HUES48 (cell line): Measurements from ENCODE around the gene MYH9.
"Not testable (repeated sequence)": the region's sequence is repeated elsewhere in the genome, so short reads cannot be mapped to it uniquely, and the experiment has no call there.

Experiments
- H3K27ac ChIP-seq: one replicate; pipeline ENCODE4 v1.7.0; 2013; ENCODE audit warnings: low read depth, low read length, inconsistent platforms
- H3K27me3 ChIP-seq: 2 replicates; pipeline ENCODE4 v1.6.1; 2013; ENCODE audit warnings: mild to moderate bottlenecking, low read length; ENCODE audit not compliant: control insufficient read depth, insufficient read depth
- H3K36me3 ChIP-seq: 2 replicates; pipeline ENCODE4 v1.6.1; 2013; ENCODE audit warnings: low read length; ENCODE audit not compliant: control insufficient read depth, insufficient read depth
- H3K4me1 ChIP-seq: 2 replicates; pipeline ENCODE4 v1.6.1; 2013; ENCODE audit warnings: mild to moderate bottlenecking, low read length; ENCODE audit not compliant: control insufficient read depth, insufficient read depth
- H3K4me3 ChIP-seq: 2 replicates; pipeline ENCODE4 v1.5.1; 2013; ENCODE audit warnings: mild to moderate bottlenecking, low read depth, low read length
- H3K9ac ChIP-seq: 2 replicates; pipeline ENCODE4 v1.6.1; 2013; ENCODE audit warnings: mild to moderate bottlenecking, low read depth, low read length, moderate library complexity
- H3K9me3 ChIP-seq: 2 replicates; pipeline ENCODE4 v1.6.1; 2013; ENCODE audit warnings: low read length; ENCODE audit not compliant: control insufficient read depth, insufficient read depth

Gene MYH9

DNA sequence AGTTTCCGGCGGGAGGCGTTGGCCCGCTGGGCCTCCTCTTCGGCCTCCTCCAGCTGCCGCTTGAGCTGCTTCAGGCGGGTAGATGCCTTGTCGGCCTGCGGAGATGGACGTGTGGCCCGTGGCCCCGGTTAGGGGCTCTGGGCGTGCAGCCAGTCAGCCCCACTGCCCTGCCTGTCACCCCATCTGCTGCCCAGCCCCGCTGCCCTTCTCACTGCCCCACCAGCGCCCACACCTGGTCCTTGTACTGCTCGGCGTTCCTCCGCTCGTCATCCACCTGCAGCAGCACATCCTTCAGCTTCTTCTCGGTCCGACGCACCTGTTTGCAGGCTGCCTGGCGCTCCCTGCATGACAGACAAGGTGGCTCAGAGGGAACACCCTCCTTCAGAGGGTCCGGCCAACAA, 103.6 kb downstream of the MYH9 start:
- peaks cover 81% of the 10 kb centered on the region for H3K36me3 ChIP-seq
- H3K27ac ChIP-seq = no peak overlapping the region
- H3K9ac ChIP-seq = no peak overlapping the region

DNA sequence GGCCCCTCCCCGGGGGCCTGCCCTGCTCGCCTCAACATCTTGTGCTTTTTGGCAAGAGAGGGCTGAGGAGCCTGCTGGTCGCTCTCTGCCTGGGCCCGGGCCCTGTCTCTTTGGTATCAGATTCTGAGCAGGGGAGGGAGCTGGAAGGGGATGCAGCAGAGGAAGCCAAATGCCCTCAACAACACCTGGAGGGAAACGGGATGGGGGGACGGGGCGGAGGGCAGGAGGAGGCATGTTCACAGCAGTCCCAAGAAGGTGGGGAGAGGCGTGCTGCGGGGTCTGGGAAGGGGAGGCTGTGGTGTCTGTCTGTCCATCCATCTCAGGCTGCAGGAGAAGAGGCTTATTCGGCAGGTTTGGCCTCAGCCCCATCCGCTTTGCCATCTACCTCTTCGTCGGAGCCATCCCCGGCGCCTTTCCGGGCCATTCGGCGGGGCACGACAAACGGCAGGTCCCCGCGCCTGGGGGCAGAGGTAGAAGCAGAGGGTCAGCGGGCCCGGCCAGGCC, 105.4 kb downstream of the MYH9 start:
- no peak overlapping the region for H3K27ac ChIP-seq
- H3K9ac ChIP-seq = no peak overlapping the region
- H3K9me3 ChIP-seq = no peaks in the 10 kb centered on the region
- no peak overlapping the region for H3K4me3 ChIP-seq
- peaks cover 65% of the 10 kb centered on the region for H3K36me3 ChIP-seq
- no peaks in the 10 kb centered on the region for H3K27me3 ChIP-seq
- H3K4me1 ChIP-seq = peaks cover 5% of the 10 kb centered on the region; the same call in 1 of the 2 replicates

More for the DNA sequence above, 103.6 kb downstream of the MYH9 start:
- Histone ChIP-seq H3K4me3 (no peak overlapping the region), H3K4me1 (peaks cover 4% of the 10 kb centered on the region; the same call in 1 of the 2 replicates), H3K27me3 (no peaks in the 10 kb centered on the region), H3K9me3 (no peaks in the 10 kb centered on the region)

DNA sequence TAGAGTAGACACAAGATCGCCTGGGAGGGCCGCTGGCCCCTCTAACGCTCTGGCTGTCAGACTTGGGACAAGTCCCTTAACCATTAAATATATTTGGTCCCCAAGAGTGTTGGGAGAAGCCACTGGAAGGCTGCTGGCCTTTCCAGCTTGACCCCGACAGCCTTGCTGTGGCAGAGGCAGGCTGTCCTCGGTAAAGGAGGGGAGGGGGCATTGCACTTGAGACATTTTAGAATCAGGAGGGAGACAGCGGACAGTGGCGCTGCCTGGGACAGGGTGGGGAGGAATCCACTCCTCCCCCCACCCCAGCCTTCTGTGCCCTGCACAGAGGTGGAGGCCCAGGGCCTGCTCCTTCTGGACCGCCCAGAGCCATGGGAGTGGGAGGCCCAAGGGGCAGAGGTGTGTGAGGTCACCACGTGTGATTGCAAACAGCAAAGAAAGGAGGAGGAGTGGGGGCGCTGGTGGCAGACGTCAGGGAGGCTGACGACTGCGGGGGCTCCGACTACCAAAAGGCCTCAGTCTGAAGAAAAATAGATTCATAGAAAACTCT, 105.9 kb downstream of the MYH9 start:
- Histone ChIP-seq H3K4me1 (peaks cover 7% of the 10 kb centered on the region; the same call in 1 of the 2 replicates), H3K27me3 (no peaks in the 10 kb centered on the region), H3K4me3 (no peak overlapping the region), H3K27ac (no peak overlapping the region), H3K36me3 (peaks cover 61% of the 10 kb centered on the region), H3K9me3 (no peaks in the 10 kb centered on the region), H3K9ac (no peak overlapping the region)

DNA sequence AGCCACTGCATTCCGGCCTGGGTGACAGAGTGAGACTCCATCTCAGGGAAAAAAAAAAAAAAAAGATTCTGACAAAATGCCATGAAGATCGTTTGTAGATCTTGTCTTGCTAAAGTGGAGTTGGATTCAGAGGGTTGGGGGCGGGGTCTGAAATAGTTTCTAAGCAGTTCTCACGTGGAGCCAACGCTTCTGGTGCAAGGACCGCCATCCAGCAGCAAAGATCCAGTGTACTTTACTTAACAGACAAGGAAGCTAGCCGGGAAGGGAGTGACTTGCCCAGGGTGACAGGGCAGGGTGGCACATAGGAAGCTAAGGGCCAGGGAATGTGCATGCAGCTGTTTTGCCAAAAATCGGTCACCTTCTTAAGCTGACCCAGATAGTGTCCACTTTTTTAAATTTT, 107.4 kb downstream of the MYH9 start:
- Histone ChIP-seq H3K27ac (no peak overlapping the region), H3K4me1 (peaks cover 4% of the 10 kb centered on the region; the same call in 1 of the 2 replicates), H3K36me3 (peaks cover 47% of the 10 kb centered on the region), H3K9me3 (no peaks in the 10 kb centered on the region), H3K27me3 (no peaks in the 10 kb centered on the region), H3K9ac (no peak overlapping the region), H3K4me3 (no peak overlapping the region)

DNA sequence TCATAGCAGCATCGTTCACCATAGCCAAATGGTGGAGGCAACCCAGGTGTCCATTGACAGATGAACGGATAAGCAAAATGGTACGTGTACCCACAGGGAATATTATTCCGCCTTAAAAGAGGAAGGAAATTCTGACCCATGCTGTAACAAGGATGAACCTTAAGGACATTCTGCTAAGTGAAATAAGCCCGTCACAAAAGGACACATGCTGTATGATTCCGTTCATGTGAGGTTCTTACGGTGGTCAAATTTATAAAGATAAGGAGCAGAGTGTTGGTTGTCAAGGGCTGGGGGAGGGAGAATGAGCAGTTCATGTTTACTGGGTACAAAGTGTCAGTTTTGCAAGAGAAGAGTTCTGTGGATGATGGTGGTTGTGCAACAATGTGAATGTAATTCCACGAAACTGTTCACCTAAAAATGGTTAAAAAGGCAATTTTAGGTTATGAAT, 108.5 kb downstream of the MYH9 start:
- no peak overlapping the region for H3K4me3 ChIP-seq
- no peaks in the 10 kb centered on the region for H3K9me3 ChIP-seq
- peaks cover 4% of the 10 kb centered on the region; the same call in 1 of the 2 replicates for H3K4me1 ChIP-seq
- H3K9ac ChIP-seq = no peak overlapping the region
- no peak overlapping the region for H3K27ac ChIP-seq
- H3K27me3 ChIP-seq = no peaks in the 10 kb centered on the region
- H3K36me3 ChIP-seq = peaks cover 36% of the 10 kb centered on the region

DNA sequence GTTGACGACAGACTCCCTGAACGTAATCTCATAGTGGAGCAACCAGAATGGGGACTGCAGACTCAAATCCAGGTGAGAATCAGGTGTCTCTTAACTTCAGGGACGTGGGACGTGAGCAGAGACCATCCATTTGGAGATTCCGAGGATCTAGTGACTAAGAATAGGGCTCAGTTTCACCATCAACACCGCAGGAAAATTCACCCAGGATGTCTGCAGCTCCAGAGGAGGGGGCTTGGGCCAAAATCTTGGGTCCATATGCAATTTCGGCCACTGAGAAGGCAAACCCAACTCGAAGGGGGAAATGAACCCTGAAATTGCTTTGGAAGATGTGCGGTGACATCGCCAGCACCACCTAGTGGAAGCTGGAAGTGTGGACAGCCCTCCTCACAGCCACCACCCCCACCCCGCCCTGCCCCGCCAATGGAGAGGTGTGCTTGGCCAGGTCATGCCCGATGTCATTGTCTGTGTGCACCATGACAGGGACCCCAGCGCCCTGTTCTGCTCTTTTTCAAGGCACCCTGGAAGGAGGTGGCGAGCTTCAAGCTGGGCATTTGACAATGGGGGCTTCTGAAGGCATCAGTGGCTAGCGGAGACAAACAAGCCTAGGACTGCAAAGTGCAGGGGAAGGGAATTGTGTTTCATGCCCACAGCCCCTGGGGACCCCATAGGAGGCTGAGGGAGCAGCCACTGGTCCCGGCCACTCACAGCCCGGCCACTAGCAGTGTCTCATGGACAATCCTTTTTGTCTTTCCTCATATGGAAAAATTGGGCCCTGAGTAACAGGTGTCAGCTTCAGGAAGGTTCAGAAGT, 110.1 kb downstream of the MYH9 start:
- Histone ChIP-seq H3K4me1 (peaks cover 4% of the 10 kb centered on the region; the same call in 1 of the 2 replicates), H3K27me3 (no peaks in the 10 kb centered on the region), H3K4me3 (no peak overlapping the region), H3K9ac (no peak overlapping the region), H3K9me3 (no peaks in the 10 kb centered on the region), H3K27ac (peak overlapping the region; percentile 27), H3K36me3 (peaks cover 21% of the 10 kb centered on the region)

DNA sequence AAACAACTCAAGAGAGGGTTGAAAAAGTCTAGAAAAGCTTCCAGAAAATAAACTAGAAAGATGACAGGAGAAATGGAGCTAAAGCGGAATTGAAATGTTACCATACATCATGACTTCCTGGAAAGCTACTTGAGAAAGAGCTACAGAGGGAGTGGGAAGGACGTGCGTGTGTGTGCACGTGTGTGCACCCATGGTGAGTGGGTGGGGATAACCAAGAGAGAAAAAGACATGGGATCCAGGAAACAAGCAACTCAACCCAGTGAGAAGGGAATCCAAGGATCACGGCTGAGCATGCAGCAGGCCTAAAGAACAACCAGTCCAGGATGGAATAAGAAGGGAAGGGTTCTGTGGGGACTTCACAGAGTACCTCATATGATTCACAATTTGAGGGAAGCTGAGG, 113.2 kb downstream of the MYH9 start:
- no peaks in the 10 kb centered on the region for H3K36me3 ChIP-seq
- H3K4me1 ChIP-seq = peaks cover 4% of the 10 kb centered on the region; the same call in 1 of the 2 replicates

DNA sequence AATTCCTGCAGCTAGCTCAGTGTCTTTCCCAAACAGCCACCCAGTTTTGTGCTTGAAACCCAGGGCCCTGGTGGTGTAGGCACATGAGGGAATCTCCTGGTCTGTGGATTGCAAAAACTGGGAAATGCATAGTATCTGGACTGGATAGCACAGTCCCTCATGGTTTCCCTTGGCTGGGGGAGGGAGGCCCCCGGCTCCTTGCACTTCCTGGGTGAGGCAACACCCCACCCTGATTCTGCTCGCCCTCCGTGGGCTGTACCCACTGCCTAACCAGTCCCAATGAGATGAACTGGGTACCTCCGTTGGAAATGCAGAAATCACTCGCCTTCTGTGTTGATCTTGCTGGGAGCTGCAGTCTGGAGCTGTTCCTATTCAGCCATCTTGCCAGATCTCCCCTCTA, 115.8 kb downstream of the MYH9 start:
- H3K27me3 ChIP-seq, H3K27ac ChIP-seq, H3K4me1 ChIP-seq, H3K4me3 ChIP-seq, H3K36me3 ChIP-seq, H3K9ac ChIP-seq, H3K9me3 ChIP-seq: not testable (repeated sequence)

More for the DNA sequence above, 113.2 kb downstream of the MYH9 start:
- H3K27ac ChIP-seq = no peak overlapping the region
- no peak overlapping the region for H3K9ac ChIP-seq
- H3K9me3 ChIP-seq = no peaks in the 10 kb centered on the region
- H3K4me3 ChIP-seq = no peak overlapping the region
- no peaks in the 10 kb centered on the region for H3K27me3 ChIP-seq

DNA sequence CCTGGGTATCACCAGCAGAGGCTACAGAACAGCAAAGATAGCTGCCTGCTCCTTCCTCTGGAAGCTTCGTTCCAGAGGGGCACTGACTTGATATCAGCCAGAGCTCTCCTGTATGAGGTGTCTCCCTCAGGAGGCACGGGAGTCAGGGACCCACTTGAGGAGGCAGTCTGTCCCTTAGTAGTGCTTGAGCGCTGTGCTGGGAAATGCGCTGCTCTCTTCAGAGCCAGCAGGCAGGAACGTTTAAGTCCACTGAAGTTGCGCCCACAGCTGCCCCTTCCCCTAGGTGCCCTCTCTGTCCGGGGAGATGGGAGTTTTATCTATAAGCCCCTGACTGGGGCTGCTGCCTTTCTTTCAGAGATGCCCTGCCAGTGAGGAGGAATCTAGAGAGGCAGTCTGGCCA, 116.5 kb downstream of the MYH9 start:
- H3K36me3 ChIP-seq, H3K4me3 ChIP-seq, H3K27me3 ChIP-seq, H3K4me1 ChIP-seq, H3K27ac ChIP-seq, H3K9me3 ChIP-seq, H3K9ac ChIP-seq: not testable (repeated sequence)

DNA sequence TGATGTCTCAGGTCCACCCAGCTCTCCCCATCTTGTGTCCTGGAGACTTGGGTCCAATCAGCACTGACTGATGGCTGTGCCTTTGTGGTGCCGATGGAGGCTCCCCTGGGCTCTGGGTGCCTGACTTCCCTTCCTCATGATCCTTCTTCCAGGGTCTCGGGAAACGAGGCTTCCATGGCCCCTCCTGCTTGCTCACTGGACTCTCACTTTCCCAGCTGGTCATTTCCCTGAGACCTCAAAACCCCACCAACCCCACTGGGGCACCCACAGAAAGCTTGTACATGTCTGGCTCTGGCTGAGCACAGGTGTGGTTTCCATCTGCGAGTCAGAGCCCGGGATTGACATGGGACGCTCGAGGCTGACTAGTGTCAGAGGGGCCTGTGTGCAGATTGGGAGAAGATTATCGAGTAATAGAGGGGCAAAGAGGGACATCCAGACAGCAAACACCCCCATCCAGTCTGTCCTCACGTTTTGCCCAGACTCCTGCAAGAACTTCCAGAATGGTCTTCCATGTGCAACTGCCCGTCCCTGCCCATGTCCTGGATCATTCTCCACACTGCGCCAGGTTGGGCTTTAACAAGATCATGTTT, 119.8 kb downstream of the MYH9 start:
- H3K36me3 ChIP-seq = no peaks in the 10 kb centered on the region
- H3K27me3 ChIP-seq = no peaks in the 10 kb centered on the region
- H3K9me3 ChIP-seq = no peaks in the 10 kb centered on the region
- no peak overlapping the region for H3K4me3 ChIP-seq
- no peak overlapping the region for H3K27ac ChIP-seq
- no peaks in the 10 kb centered on the region for H3K4me1 ChIP-seq
- H3K9ac ChIP-seq = no peak overlapping the region

DNA sequence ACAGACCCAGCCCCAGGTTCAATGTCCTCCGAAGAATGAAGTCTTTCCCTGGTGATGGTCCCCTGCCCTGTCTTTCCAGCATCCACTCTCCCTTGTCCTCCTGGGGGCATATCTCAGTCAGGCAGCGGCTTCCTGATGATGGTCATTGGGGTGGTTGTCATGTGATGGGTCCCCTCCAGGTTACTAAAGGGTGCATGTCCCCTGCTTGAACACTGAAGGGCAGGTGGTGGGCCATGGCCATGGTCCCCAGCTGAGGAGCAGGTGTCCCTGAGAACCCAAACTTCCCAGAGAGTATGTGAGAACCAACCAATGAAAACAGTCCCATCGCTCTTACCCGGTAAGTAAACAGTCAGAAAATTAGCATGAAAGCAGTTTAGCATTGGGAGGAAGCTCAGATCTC, 120.7 kb downstream of the MYH9 start:
- no peaks in the 10 kb centered on the region for H3K4me1 ChIP-seq
- no peak overlapping the region for H3K27ac ChIP-seq
- H3K9ac ChIP-seq = no peak overlapping the region
- H3K27me3 ChIP-seq = no peaks in the 10 kb centered on the region
- H3K9me3 ChIP-seq = no peaks in the 10 kb centered on the region
- H3K36me3 ChIP-seq = no peaks in the 10 kb centered on the region
- no peak overlapping the region for H3K4me3 ChIP-seq
